NCI-H2029 (cell line): ENCODE measurements around the gene PTPRE.
"Not testable (repeated sequence)": the region's sequence is repeated elsewhere in the genome, so short reads cannot be mapped to it uniquely, and the experiment has no call there.

Experiments used
- DNase-seq: peaks from one replicate; lab custom pipeline; 2025; lab: John Stamatoyannopoulos, UW

Gene PTPRE

GRCh38 chr10:128074589-128074988 is 167.7 kb downstream of the PTPRE start:
- no peak for DNase-seq

GRCh38 chr10:128077155-128077875 is 170.4 kb downstream of the PTPRE start:
- DNase-seq: no peak

- no peak for DNase-seq
Measured at GRCh38 chr10:128078136-128078969, 171.4 kb downstream of the PTPRE start.

GRCh38 chr10:128080231-128080630 is 173.3 kb downstream of the PTPRE start:
- DNase-seq: no peak

- DNase-seq: no peak
Measured at GRCh38 chr10:128080641-128081040, 173.7 kb downstream of the PTPRE start.

- no peak for DNase-seq
Measured at GRCh38 chr10:128081222-128081621, 174.3 kb downstream of the PTPRE start.

GRCh38 chr10:128081720-128082119 is 174.8 kb downstream of the PTPRE start:
- DNase-seq: no peak

GRCh38 chr10:128083191-128083895 is 176.4 kb downstream of the PTPRE start:
- no peak for DNase-seq

GRCh38 chr10:128084364-128084763 is 177.5 kb downstream of the PTPRE start:
- DNase-seq: no peak

- DNase-seq: no peak
Measured at GRCh38 chr10:128084991-128085390, 178.1 kb downstream of the PTPRE start.

- no peak for DNase-seq
Measured at GRCh38 chr10:128086003-128086863, 179.3 kb downstream of the PTPRE start.

- DNase-seq: no peak
Measured at GRCh38 chr10:128087146-128087883, 180.4 kb downstream of the PTPRE start.

- DNase-seq: no peak
Measured at GRCh38 chr10:128087884-128088709, 181.2 kb downstream of the PTPRE start.

- no peak for DNase-seq
Measured at GRCh38 chr10:128091636-128092210, 184.8 kb downstream of the PTPRE start.

GRCh38 chr10:128092454-128092853 is 185.6 kb downstream of the PTPRE start:
- DNase-seq: no peak

GRCh38 chr10:128094596-128094995 is 187.7 kb downstream of the PTPRE start:
- not testable (repeated sequence) for DNase-seq

- DNase-seq: no peak
Measured at GRCh38 chr10:128095027-128095752, 188.3 kb downstream of the PTPRE start.

- DNase-seq: no peak
Measured at GRCh38 chr10:128095753-128096469, 189.0 kb downstream of the PTPRE start.
